Measurements from ENCODE around the gene ZNF516. TPM values are rescaled to one million over a fixed set of nuclear protein-coding genes. Genes with fewer than 3 reads are reported as not detected.

The ZNF516 gene
- polyA plus RNA-seq, 1 experiment = 11.3 TPM

DNA sequence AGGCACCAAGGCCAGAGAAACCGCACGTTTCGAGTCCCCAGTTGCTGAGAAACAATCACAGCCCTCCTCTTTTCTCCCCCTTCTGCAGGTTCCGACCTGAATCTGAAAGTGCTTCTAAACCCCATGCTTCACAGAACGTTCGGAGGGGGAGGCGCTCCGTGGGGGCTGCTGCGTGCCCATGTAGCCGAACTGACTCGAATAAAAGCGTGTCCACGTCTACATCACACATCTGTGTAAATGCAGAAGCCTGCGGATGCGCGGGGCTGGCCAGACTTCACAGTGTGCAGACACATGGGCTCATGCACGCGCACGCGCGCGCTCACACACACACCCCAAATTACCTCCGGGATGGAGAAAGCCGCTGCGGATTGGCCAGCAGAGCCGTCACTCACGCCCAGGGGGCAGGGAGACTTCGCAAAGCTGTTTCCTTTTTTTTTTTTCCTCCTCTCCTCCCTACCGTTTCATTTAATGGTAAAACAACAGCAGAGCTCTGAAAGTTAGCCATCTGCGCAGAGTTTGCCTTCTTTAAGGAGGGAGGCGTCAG is 2.3 kb downstream of the ZNF516 start:
- Histone ChIP-seq H3K27me3 (ENCODE audit: control insufficient read depth, insufficient read depth, low read length) (no peaks in the 10 kb centered on the region; the same call in 1 of the 2 replicates), H3K36me3 (ENCODE audit: control insufficient read depth, insufficient read depth, low read length) (no peaks in the 10 kb centered on the region), H3K4me3 (ENCODE audit: low read depth, low read length) (peak overlapping the region; percentile 83)
- ChIA-PET POLR2A (interaction anchor here (0.6 to 1.0 kb wide), 4 partner anchors 13 to 165 kb away, joined by 3 to 4 read pairs (median 4); no protein-coding TSS in a partner anchor), CTCF (interaction anchor here (1.1 kb wide), 1 partner anchor 48 kb away, joined by 4 read pairs; no protein-coding TSS in a partner anchor)
- TF ChIP-seq, protein P1, sequence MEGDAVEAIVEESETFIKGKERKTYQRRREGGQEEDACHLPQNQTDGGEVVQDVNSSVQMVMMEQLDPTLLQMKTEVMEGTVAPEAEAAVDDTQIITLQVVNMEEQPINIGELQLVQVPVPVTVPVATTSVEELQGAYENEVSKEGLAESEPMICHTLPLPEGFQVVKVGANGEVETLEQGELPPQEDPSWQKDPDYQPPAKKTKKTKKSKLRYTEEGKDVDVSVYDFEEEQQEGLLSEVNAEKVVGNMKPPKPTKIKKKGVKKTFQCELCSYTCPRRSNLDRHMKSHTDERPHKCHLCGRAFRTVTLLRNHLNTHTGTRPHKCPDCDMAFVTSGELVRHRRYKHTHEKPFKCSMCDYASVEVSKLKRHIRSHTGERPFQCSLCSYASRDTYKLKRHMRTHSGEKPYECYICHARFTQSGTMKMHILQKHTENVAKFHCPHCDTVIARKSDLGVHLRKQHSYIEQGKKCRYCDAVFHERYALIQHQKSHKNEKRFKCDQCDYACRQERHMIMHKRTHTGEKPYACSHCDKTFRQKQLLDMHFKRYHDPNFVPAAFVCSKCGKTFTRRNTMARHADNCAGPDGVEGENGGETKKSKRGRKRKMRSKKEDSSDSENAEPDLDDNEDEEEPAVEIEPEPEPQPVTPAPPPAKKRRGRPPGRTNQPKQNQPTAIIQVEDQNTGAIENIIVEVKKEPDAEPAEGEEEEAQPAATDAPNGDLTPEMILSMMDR (IDR thresholded peaks at IDR 0.05; ENCODE audit: insufficient read depth, low read depth, low read length) = no peak
- DNase-seq (ENCODE audit: low read depth) = peak; percentile 90

DNA sequence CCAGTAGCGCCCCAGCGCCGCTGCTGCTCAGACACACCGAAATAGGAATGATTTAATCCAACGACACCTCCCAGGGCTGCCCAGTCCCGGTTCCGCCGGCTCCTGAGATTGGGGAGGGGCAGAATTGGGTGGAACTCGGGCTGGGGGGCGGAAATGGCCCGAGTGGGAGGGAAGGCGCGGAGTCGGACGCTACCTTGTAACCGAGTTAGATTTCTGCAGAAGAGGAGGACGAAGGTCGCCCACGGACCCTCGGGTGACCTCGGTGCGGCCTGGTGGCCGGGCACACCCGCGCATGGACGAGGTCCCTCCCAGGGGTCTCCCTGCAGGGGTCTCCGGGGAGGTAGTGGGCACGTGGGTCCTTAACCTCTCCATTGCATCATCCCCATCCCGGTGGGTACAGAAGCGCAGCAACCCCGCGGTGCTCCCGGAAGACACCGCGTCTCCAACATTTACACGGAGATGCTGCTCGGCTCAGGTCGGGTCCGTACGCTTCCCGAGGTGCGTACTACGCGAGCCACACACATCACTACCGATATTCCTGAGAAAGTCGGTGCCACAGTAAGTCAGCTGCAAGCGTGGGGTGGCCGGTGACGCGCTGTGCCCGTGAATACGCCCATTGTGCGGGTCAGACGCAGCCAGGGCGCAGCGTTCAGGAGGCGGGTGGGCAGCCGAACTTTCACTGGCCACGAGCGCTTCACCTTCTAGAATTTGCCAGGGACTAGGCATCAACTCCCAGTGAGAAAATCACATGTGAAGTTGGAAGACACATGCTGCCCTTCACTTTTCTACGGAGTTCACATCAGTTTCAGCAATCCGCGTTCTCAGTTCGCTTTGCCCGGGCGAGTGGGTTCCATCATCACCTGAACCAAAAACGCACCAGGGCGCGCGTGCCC is 3.0 kb downstream of the ZNF516 start:
- DNase-seq (ENCODE audit: low read depth) = no peak
- Histone ChIP-seq H3K36me3 (ENCODE audit: control insufficient read depth, insufficient read depth, low read length) (no peaks in the 10 kb centered on the region), H3K4me3 (ENCODE audit: low read depth, low read length) (peak overlapping the region; percentile 83), H3K27me3 (ENCODE audit: control insufficient read depth, insufficient read depth, low read length) (no peaks in the 10 kb centered on the region; the same call in 1 of the 2 replicates)
- POLR2A ChIA-PET = interaction anchor here (0.6 kb wide), 1 partner anchor 165 kb away, joined by 4 read pairs; no protein-coding TSS in a partner anchor
- TF ChIP-seq, protein P1 (IDR thresholded peaks at IDR 0.05; ENCODE audit: insufficient read depth, low read depth, low read length) = no peak
- CTCF ChIA-PET = no interaction called here

DNA sequence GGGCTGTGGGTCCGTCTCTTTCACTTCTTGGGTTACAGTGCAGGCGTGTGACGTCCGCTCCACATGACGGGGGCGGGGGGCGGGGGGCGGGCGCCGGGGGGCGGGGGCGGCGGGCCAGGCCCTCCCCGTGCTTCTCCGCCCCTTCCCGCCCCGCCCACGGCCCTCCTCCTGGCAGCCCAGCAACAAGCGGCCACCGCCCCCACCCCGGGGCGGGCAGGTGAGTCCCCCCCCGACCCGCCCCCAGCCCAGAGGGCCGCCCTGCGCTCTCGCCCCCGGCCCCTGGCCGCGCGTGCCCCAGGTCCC is 3.6 kb downstream of the ZNF516 start:
- DNase-seq (ENCODE audit: low read depth) = no peak
- no peaks in the 10 kb centered on the region for H3K27me3 ChIP-seq (ENCODE audit: control insufficient read depth, insufficient read depth, low read length)
- TF ChIP-seq, protein P1 (IDR thresholded peaks at IDR 0.05; ENCODE audit: insufficient read depth, low read depth, low read length) = no peak
- ChIA-PET CTCF (no interaction called here), POLR2A (no interaction called here)
- H3K36me3 ChIP-seq (ENCODE audit: control insufficient read depth, insufficient read depth, low read length) = no peaks in the 10 kb centered on the region
- peak overlapping the region; percentile 83 for H3K4me3 ChIP-seq (ENCODE audit: low read depth, low read length)

DNA sequence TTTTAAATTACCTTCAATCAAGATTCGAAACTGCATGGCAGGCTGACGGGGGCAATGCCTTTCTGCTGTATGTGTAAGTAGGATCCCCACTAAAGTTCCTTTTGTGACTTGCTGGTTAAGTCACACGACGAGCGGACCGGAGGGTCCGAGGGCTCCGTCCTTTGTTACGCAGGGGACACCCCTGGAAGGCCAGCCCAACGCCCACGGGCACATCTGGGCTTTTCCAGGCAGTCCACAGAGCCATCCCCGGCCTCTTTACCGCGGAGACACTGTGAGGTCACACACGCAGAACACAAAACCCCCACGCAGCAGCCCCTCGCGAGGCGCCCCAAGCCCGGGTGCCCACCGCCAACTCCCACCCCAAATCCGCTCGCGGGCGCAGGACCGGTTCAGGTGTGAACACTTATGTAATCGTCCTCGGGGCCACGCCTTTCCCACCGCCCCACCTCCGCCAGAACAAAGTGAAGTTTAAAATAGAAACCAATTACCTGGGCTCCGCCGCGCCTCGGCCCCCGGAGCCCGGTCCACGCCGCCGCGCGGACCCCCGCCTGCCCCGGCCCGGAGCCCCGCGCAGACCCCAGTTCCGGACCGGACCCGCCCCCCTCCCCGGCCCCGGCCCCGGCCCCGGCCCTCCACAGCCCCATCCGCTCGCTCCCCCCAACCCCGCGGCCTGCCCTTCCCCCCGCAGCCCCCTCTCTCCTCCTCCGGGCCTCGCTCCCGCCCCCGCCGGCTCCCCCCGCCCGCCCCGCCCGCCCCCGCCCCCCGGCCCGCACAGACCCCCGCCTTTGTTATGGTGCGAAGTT is 4.2 kb downstream of the ZNF516 start:
- POLR2A ChIA-PET = no interaction called here
- H3K4me3 ChIP-seq (ENCODE audit: low read depth, low read length) = peak overlapping the region; percentile 83
- no peaks in the 10 kb centered on the region for H3K36me3 ChIP-seq (ENCODE audit: control insufficient read depth, insufficient read depth, low read length)
- DNase-seq (ENCODE audit: low read depth) = no peak
- H3K27me3 ChIP-seq (ENCODE audit: control insufficient read depth, insufficient read depth, low read length) = no peaks in the 10 kb centered on the region
- CTCF ChIA-PET = interaction anchor here (1.0 to 1.2 kb wide), 2 partner anchors 16 to 30 kb away, joined by 3 read pairs; no protein-coding TSS in a partner anchor
- TF ChIP-seq, protein P1 (IDR thresholded peaks at IDR 0.05; ENCODE audit: insufficient read depth, low read depth, low read length) = no peak

Measured in BJ (cell line).